ENCODE measurements around the gene TRMT44. TPM values are rescaled to one million over a fixed set of nuclear protein-coding genes. Genes with fewer than 3 reads are reported as not detected.

The TRMT44 gene
- total RNA-seq, 1 donor from 2014 or later, result 23.9 TPM

DNA sequence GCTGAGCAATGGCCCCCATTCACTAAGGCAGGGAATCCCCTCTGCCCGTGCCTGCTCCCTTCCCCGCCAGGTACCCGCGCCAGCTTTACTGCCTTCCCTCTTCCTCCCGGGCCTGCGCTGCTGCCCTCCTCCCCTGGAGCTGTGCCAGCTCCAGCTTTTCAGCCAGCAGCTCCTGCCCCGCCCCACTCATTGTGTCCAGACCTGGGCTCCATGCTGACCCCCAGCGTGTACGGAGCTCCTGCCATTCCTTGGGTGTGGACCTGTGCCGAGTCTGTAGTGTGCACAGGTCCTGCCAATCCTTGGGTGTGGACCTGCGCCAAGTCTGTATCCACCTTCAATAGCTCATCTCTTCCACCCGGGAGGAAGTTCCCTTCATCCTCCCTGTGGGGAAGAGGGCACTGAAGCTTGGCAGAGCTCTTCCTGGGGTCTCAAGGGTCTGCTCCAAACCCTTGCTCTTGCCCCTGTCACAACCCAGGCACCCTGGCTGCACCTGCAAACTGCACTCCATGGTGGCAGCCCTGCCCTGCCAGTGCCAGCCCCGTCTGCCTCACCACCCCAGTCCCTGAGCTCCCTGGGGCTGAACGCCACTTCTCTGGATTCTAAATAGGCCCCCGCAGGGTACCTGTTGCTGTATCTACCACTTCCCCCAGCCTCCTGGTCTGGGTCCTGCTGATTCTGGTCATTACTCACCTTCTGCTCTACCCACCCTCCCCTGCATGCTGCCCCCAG lies 63.9 kb downstream of the TRMT44 start:
- ATAC-seq (peak; percentile 15 to 17), DNase-seq (no peak)
- Histone ChIP-seq H3K27me3 (ENCODE audit: low read depth) (no peaks in the 10 kb centered on the region), H3K4me3 (no peak overlapping the region), H3K9me3 (no peaks in the 10 kb centered on the region), H3K4me1 (peaks cover 41% of the 10 kb centered on the region), H3K27ac (no peak overlapping the region), H3K36me3 (no peaks in the 10 kb centered on the region)
- TF ChIP-seq, protein P1, sequence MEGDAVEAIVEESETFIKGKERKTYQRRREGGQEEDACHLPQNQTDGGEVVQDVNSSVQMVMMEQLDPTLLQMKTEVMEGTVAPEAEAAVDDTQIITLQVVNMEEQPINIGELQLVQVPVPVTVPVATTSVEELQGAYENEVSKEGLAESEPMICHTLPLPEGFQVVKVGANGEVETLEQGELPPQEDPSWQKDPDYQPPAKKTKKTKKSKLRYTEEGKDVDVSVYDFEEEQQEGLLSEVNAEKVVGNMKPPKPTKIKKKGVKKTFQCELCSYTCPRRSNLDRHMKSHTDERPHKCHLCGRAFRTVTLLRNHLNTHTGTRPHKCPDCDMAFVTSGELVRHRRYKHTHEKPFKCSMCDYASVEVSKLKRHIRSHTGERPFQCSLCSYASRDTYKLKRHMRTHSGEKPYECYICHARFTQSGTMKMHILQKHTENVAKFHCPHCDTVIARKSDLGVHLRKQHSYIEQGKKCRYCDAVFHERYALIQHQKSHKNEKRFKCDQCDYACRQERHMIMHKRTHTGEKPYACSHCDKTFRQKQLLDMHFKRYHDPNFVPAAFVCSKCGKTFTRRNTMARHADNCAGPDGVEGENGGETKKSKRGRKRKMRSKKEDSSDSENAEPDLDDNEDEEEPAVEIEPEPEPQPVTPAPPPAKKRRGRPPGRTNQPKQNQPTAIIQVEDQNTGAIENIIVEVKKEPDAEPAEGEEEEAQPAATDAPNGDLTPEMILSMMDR (IDR thresholded peaks at IDR 0.05), result no peak
- intact Hi-C loops (cut with DNase I), result no loop called here

DNA sequence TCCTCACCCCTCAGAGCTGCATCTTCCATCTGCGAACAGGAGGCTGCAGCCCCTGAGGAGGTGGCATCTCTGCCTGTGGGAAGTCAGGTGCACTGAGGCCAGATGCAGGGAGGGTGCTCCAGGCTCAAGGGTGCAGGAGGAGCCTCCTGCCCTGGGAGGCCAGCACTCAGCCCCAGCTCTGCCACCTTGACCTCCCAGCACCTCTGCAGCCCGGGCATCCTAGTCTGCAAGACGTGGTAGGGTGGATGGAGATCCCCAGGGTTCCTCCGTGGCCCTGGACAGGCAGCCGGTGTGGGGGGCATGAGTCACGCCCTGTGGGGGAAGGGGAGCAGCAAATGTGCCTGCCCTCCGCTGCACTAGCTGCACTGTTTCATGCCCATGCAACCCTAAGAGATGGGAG lies 64.7 kb downstream of the TRMT44 start:
- no peaks in the 10 kb centered on the region for H3K27me3 ChIP-seq (ENCODE audit: low read depth)
- H3K27ac ChIP-seq, result no peak overlapping the region
- H3K9me3 ChIP-seq, result no peaks in the 10 kb centered on the region
- no peak for ATAC-seq
- H3K4me1 ChIP-seq, result peaks cover 41% of the 10 kb centered on the region
- H3K36me3 ChIP-seq, result no peaks in the 10 kb centered on the region
- no peak overlapping the region for H3K4me3 ChIP-seq
- intact Hi-C loops (cut with DNase I), result no loop called here
- TF ChIP-seq, protein P1 (IDR thresholded peaks at IDR 0.05), result no peak
- no peak for DNase-seq

DNA sequence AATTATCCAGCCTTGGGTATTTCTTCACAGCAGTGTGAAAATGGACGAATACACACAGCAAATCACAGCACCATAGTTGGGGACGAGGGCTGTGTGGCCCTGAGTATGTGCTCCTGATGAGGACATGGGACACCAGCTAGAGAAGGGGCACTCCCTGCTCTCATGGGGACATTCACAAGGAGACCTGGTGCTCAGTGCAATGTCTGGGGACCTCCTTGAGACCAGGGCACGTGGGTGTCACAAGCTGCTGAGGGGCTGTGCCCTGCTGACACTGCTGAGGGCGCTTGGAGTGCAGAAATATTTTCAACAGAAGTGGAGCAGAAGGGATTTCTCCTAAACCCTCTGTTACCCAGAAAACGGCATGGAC lies 65.4 kb downstream of the TRMT44 start:
- H3K4me3 ChIP-seq, result no peak overlapping the region
- peak overlapping the region; percentile 65 for H3K27ac ChIP-seq
- H3K27me3 ChIP-seq (ENCODE audit: low read depth), result no peaks in the 10 kb centered on the region
- H3K36me3 ChIP-seq, result no peaks in the 10 kb centered on the region
- DNase-seq, result no peak
- intact Hi-C loops (cut with DNase I), result no loop called here
- no peak for ATAC-seq
- no peaks in the 10 kb centered on the region for H3K9me3 ChIP-seq
- H3K4me1 ChIP-seq, result peaks cover 41% of the 10 kb centered on the region
- TF ChIP-seq, protein P1 (IDR thresholded peaks at IDR 0.05), result no peak

DNA sequence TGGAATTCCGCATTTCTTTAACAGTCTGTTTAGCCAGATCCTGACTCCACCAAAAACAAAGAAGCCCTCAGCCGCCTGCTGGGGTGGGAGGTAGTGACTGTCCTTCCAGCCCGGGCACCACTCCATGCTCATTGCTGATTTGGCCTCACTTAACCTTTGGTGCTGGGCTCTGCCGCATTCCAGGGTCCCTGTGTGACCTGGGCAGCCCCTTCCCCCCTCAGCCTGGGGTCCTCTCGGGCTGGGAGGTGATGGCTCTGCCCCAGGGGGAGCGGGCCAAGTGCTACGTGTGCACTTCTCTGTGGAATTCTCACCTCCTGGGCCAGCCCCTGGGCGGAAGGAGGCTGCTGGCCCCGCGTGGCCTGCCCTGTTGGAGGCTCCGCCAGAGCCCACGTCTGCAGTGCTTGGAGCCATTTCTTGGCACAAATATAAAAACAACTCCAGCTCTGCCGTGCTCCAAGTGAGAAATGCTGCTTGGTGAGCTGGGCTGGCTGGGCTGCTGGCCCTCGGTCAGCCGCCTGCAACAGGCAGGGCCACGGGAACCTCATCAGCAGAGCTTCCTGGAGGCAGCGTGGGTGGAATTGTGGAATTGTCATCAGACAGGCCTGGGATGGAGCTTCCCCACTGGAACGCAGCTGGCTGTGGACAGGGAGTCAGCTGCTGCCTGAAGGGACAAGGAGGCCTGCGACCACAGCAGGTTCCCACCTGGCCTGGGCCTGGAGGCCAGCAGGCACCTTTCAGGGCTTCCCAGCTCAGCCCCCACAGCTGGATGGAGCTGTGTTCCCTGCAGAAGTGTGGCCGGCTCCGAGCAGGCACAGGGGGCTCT lies 66.0 kb downstream of the TRMT44 start:
- ATAC-seq (peak; percentile 56 to 65), DNase-seq (no peak)
- intact Hi-C loops (cut with DNase I), result no loop called here
- peaks cover 41% of the 10 kb centered on the region for H3K4me1 ChIP-seq
- H3K27ac ChIP-seq, result peak overlapping the region; percentile 65
- no peak overlapping the region for H3K4me3 ChIP-seq
- no peaks in the 10 kb centered on the region for H3K27me3 ChIP-seq (ENCODE audit: low read depth)
- no peaks in the 10 kb centered on the region for H3K9me3 ChIP-seq
- H3K36me3 ChIP-seq, result no peaks in the 10 kb centered on the region
- TF ChIP-seq, protein P1 (IDR thresholded peaks at IDR 0.05), result no peak

DNA sequence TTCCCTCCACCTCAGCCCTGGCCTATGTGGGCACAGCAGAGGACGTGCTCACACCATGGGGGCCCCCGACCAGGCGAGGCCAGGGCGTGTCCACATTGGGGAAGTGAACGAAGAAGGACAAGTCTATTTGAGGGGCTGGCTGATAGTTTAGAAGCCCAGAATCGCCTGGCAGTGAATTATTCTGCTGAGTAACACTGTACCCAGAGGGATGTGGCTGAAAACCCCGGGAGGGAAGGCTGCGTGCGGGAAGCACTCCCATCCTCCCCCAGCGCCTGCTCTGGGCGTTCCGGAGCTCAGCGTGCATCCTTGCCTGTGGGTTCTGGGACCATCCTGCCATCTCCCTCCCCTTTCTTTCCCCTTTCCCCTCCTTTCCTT lies 66.6 kb downstream of the TRMT44 start:
- DNase-seq (no peak), ATAC-seq (peak in 1 of 2 donors; percentile 4)
- intact Hi-C loops (cut with DNase I), result no loop called here
- no peaks in the 10 kb centered on the region for H3K27me3 ChIP-seq (ENCODE audit: low read depth)
- H3K9me3 ChIP-seq, result no peaks in the 10 kb centered on the region
- H3K36me3 ChIP-seq, result no peaks in the 10 kb centered on the region
- H3K4me3 ChIP-seq, result no peak overlapping the region
- H3K4me1 ChIP-seq, result peaks cover 41% of the 10 kb centered on the region
- peak overlapping the region; percentile 65 for H3K27ac ChIP-seq
- TF ChIP-seq, protein P1 (IDR thresholded peaks at IDR 0.05), result no peak

All from lower lobe of right lung (tissue), 2 donors.